Fibroblast of villous mesenchyme (primary cell): ENCODE data around the gene JAKMIP3. TPM values are rescaled to one million over a fixed set of nuclear protein-coding genes. Genes with fewer than 3 reads are reported as not detected.
A peak's percentile ranks its signal among the peaks of the same experiment; 100 is the strongest.

Source experiments
- DNase-seq: peaks from one replicate; pipeline ENCODE4 v3.0.0-alpha.2; 2010; ENCODE audit warnings: low read depth
- H3K4me3 ChIP-seq: 2 replicates; pipeline ENCODE4 v1.5.1; 2011; ENCODE audit warnings: low read depth, mild to moderate bottlenecking, low read length
- total RNA-seq: library from RNA; depleted of rRNA; stranded (reverse); fragments of >200 nt; gene quantifications from 2 replicates; pipeline ENCODE4 v1.2.3, GENCODE V29; 2012
- TF ChIP-seq, protein P1 (sequence below): IDR thresholded peaks from 2 replicates; pipeline ENCODE4 v1.5.1; 2012; ENCODE audit warnings: low read depth, mild to moderate bottlenecking, low read length; ENCODE audit not compliant: insufficient read depth

Gene JAKMIP3
- total RNA-seq: under 0.01 and 0.43 TPM in 2 replicates

DNA sequence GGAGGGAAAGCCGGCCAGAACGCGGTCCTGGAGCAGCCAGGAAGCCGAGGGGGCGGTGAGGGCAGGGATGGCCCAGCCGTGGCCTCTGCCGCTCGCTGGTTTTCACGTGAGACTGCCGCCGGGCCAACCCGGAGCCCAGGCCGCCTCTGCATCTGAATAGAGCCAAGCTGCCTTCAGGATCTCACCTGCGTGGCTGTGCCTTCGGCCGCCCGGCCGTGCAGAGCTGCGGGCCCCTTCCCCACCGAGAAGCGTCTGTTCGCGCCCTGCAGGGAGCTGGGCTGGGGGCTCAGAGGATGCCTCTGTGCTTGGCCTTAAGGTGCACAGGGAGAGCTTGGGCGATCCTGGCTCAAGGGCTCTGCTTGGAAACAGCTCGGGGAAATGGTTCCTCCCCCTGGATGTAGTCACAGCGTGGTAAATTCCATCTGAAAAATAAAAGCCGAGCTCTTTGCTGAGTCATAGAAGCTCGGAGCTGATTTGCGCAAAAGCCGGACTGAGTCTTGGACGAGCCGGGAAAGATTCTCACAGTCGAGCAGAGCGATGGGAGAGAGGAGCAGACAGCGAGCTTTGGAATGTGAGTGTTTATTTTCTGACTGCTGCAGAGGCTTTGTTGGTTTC, at the start of gene JAKMIP3:
TSS of gene JAKMIP3 (plus strand) at position 456 of the 615 bp plus-strand sequence. CDS start 38,863 bp downstream, outside the sequence.
- peak within 1 kb of the TSS; percentile 61 for H3K4me3 ChIP-seq
- TF ChIP-seq, protein P1, sequence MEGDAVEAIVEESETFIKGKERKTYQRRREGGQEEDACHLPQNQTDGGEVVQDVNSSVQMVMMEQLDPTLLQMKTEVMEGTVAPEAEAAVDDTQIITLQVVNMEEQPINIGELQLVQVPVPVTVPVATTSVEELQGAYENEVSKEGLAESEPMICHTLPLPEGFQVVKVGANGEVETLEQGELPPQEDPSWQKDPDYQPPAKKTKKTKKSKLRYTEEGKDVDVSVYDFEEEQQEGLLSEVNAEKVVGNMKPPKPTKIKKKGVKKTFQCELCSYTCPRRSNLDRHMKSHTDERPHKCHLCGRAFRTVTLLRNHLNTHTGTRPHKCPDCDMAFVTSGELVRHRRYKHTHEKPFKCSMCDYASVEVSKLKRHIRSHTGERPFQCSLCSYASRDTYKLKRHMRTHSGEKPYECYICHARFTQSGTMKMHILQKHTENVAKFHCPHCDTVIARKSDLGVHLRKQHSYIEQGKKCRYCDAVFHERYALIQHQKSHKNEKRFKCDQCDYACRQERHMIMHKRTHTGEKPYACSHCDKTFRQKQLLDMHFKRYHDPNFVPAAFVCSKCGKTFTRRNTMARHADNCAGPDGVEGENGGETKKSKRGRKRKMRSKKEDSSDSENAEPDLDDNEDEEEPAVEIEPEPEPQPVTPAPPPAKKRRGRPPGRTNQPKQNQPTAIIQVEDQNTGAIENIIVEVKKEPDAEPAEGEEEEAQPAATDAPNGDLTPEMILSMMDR: no peak
- peak; percentile 97 for DNase-seq

DNA sequence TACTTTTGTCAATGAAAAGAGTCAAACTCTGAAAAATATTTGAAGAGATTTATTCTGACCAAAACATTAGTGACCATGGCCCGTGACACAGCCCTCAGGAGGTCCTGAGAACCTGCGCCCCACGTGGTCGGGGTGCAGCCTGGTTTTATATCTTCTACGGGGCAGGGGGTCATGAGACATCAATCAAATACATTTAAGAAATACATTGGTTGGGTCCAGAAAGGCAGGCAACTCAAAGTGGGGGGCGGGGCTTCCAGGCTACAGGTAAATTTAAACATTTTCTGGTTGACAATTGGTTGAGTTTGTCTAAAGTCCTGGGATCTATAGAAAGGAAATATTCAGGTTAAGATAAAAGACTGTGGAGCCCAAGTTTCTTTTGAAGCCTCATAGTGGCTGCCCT, 49.2 kb upstream of the JAKMIP3 start:
- TF ChIP-seq, protein P1: no peak
- no peak for DNase-seq
- no peak overlapping the region for H3K4me3 ChIP-seq

DNA sequence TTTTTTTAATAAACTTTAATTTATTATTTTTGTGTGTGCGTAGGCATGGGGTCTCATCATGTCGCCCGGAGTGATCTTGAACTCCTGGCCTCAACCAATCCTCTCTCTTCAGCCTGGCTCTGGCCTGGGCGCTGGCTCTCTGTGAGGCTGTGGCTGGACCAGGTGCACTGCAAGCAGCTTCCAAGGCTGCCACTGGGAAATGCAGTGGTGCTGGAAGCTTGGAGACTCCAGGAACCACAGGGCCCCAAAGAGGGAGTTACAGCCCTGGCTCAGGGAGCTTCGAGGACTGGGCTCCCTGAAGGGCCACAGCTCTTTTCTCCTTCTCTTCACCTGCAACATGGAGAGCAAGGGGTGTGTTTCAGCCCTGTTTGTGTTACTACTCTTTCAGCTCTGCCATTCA, 47.3 kb upstream of the JAKMIP3 start:
- no peak overlapping the region for H3K4me3 ChIP-seq
- TF ChIP-seq, protein P1: no peak
- no peak for DNase-seq

DNA sequence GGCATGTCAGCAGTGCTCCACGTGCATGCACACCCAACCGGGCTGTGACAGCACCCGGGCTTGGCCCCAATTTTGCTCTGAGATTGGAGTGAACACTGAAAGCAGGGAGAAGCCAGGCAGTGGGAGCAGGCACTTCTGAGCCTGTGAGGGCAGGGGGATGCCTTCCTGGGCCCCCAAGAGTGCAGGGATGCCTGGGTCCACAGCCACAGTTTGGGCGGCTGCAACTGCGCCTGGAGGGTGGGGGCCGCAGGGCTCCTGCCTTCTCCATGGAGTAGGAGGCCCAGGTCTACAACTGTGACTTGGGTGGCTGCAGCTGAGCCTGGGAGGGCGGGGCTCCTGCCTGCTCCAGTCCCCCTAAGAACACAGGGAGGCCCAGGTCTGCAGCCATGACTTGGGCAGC, 46.4 kb upstream of the JAKMIP3 start:
- H3K4me3 ChIP-seq: no peak overlapping the region
- no peak for DNase-seq
- TF ChIP-seq, protein P1: no peak

DNA sequence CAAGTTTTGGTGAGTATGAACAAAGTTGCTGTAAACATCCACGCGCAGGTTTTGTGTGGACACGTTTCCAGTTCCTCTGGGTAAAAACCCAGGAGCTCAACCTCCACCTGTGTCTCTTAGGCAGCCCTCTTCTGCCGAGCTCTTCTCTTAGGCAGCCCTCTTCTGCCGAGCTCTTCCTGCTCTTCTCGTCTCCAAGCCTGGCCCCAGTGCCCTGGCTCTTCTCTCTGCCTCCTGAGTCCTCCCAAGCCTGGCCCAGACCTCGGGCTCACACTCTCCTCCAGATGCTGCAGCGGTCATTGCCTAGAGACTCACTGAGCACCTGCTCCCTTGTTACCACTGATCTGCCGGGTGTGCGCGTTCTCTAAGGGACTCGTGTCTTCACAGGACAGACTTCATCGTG, 45.3 kb upstream of the JAKMIP3 start:
- no peak overlapping the region for H3K4me3 ChIP-seq
- TF ChIP-seq, protein P1: no peak
- DNase-seq: no peak

DNA sequence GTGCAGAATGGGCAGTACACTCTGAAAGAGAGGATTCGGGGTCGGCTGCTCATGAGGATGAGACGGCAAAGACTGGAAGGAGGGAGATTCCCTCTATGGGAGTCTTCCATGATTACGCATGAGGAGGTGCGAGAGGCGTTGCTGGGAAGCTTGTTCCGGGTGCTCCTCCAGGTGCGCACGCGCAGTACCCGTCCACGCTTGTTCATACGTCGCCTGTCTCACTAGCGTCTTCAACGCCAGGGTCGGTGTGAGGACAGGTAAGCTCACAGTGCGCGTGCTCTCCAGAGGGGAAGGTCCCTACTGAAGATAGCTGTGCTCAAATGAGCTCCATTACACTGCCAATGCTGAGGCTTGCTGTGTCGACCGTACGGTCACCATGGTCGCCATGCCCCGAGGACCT, 44.7 kb upstream of the JAKMIP3 start:
- H3K4me3 ChIP-seq: no peak overlapping the region
- TF ChIP-seq, protein P1: no peak

More for the DNA sequence above, 44.7 kb upstream of the JAKMIP3 start:
- no peak for DNase-seq
